H1 (cell line): ENCODE results near the gene CADPS. TPM values are rescaled to one million over a fixed set of nuclear protein-coding genes. Genes with fewer than 3 reads are reported as not detected.
A peak's percentile ranks its signal among the peaks of the same experiment; 100 is the strongest.

Source experiments
- CTCF ChIA-PET: fragments of 300-600 bp; sonication (Branson Sonifier 250); formaldehyde crosslinking; loops from one replicate; lab custom pipeline; 2021; ENCODE audit not compliant: partially characterized antibody; lab: Charles Lee
- POLR2A ChIA-PET: fragments of 300-600 bp; sonication (Branson Sonifier 250); formaldehyde crosslinking; loops from one replicate; lab custom pipeline; 2021; ENCODE audit warnings: inconsistent platforms; ENCODE audit not compliant: partially characterized antibody; lab: Charles Lee
- DNase-seq, 2 experiments: peaks; one replicate each; pipeline versions ENCODE4 v3.0.0 to v3.0.0-alpha.2; 2010 to 2022; ENCODE audit warnings: low spot score in 2 of 2, low read depth in 1 of 2, mixed read lengths in 1 of 2
- FAIRE-seq: peaks from 2 replicates; lab custom pipeline; 2011; peaks lifted over from hg19 to GRCh38; lab: Jason Lieb, UNC
- H2AFZ ChIP-seq: 2 replicates; pipeline ENCODE4 v1.8.1; 2012; ENCODE audit warnings: low read length, inconsistent platforms
- H2AK5ac ChIP-seq: 2 replicates; pipeline ENCODE4 v1.6.1; 2013; ENCODE audit warnings: low read depth, low read length
- H2BK120ac ChIP-seq: replicated peaks from 2 replicates; pipeline ENCODE3; 2013; ENCODE audit warnings: low read depth, low read length, inconsistent platforms
- H2BK12ac ChIP-seq: 2 replicates; pipeline ENCODE4 v1.6.1; 2013; ENCODE audit warnings: low read depth, low read length
- H2BK15ac ChIP-seq: 2 replicates; pipeline ENCODE4 v1.6.1; 2013; ENCODE audit warnings: low read length
- H2BK20ac ChIP-seq: 2 replicates; pipeline ENCODE4 v1.6.1; 2013; ENCODE audit warnings: low read length
- H2BK5ac ChIP-seq: 2 replicates; pipeline ENCODE4 v1.6.1; 2013; ENCODE audit warnings: low read depth, low read length
- H3K14ac ChIP-seq: 2 replicates; pipeline ENCODE4 v1.6.1; 2013; ENCODE audit warnings: inconsistent platforms; ENCODE audit not compliant: insufficient read length
- H3K18ac ChIP-seq: 2 replicates; pipeline ENCODE4 v1.6.1; 2013; ENCODE audit warnings: low read length; ENCODE audit errors: extremely low read depth
- H3K23ac ChIP-seq: 2 replicates; pipeline ENCODE4 v1.6.1; 2013; ENCODE audit warnings: inconsistent platforms; ENCODE audit not compliant: insufficient read length
- H3K23me2 ChIP-seq: 2 replicates; pipeline ENCODE4 v1.6.1; 2013; ENCODE audit warnings: low read depth, low read length
- H3K27ac ChIP-seq: 2 replicates; pipeline ENCODE4 v1.6.1; 2011; ENCODE audit warnings: low read depth, low read length, inconsistent platforms
- H3K27me3 ChIP-seq, 4 experiments: replicated peaks in 1 of 4; 1 replicate in 1 of 4; 2 replicates in 3 of 4; pipeline versions ENCODE4 v1.6.1 to v1.8.1; 2011 to 2013; ENCODE audit warnings: low read length in 3 of 4, mild to moderate bottlenecking in 3 of 4, inconsistent platforms in 2 of 4, mixed read lengths in 2 of 4, moderate library complexity in 1 of 4; ENCODE audit not compliant: control insufficient read depth in 3 of 4, insufficient read depth in 3 of 4; ENCODE audit errors: extremely low read depth in 1 of 4
- H3K36me3 ChIP-seq, 4 experiments: 2 replicates each; pipeline versions ENCODE4 v1.6.1 to v1.8.1; 2011 to 2013; ENCODE audit warnings: mild to moderate bottlenecking in 4 of 4, low read length in 3 of 4, moderate library complexity in 2 of 4, control low read depth in 1 of 4, inconsistent platforms in 1 of 4; ENCODE audit not compliant: insufficient read depth in 4 of 4, control insufficient read depth in 2 of 4
- H3K4ac ChIP-seq: replicated peaks from 2 replicates; pipeline ENCODE3; 2013; ENCODE audit warnings: low read length, low read depth, mixed read lengths, inconsistent platforms; ENCODE audit not compliant: insufficient read length
- H3K4me1 ChIP-seq, 4 experiments: replicated peaks in 1 of 4; 1 replicate in 1 of 4; 2 replicates in 3 of 4; pipeline versions ENCODE4 v1.6.1 to v1.8.1; 2011 to 2013; ENCODE audit warnings: low read length in 3 of 4, inconsistent platforms in 2 of 4, mixed read lengths in 1 of 4; ENCODE audit not compliant: insufficient read depth in 4 of 4, control insufficient read depth in 3 of 4
- H3K4me2 ChIP-seq, 2 experiments: 2 replicates each; pipeline versions ENCODE4 v1.6.1 to v1.8.1; 2011 to 2013; ENCODE audit warnings: low read depth in 2 of 2, low read length in 2 of 2, control low read depth in 1 of 2, inconsistent platforms in 1 of 2, mild to moderate bottlenecking in 1 of 2; ENCODE audit not compliant: insufficient read depth in 1 of 2
- H3K4me3 ChIP-seq, 4 experiments: fragments of 200-600, 300-600 bp in 1 of 4; sonication (generic), shearing (Covaris generic), sonication (Bioruptor Twin) in 1 of 4; 2 replicates each; pipeline versions ENCODE4 v1.5.1 to v1.8.1; 2011 to 2016; ENCODE audit warnings: low read length in 4 of 4, low read depth in 3 of 4, control low read depth in 2 of 4, inconsistent platforms in 2 of 4, mild to moderate bottlenecking in 2 of 4, mixed read lengths in 1 of 4, moderate library complexity in 1 of 4; ENCODE audit not compliant: insufficient read depth in 2 of 4; ENCODE audit errors: extremely low read depth in 1 of 4
- H3K56ac ChIP-seq: replicated peaks from 2 replicates; pipeline ENCODE3; 2013; ENCODE audit warnings: low read depth, mild to moderate bottlenecking, mixed read lengths, low read length, inconsistent platforms; ENCODE audit not compliant: insufficient read length
- H3K79me1 ChIP-seq: 2 replicates; pipeline ENCODE4 v1.6.1; 2013; ENCODE audit warnings: low read depth, low read length, control low read depth
- H3K79me2 ChIP-seq, 2 experiments: 2 replicates each; pipeline versions ENCODE4 v1.6.1 to v1.8.1; 2012 to 2013; ENCODE audit warnings: low read length in 2 of 2, mild to moderate bottlenecking in 2 of 2, inconsistent platforms in 1 of 2; ENCODE audit not compliant: insufficient read depth in 2 of 2, control insufficient read depth in 1 of 2
- H3K9ac ChIP-seq, 4 experiments: replicated peaks in 1 of 4; 1 replicate in 1 of 4; 2 replicates in 3 of 4; pipeline versions ENCODE4 v1.6.1 to v1.8.1; 2011 to 2013; ENCODE audit warnings: low read depth in 3 of 4, low read length in 3 of 4, control low read depth in 2 of 4, mild to moderate bottlenecking in 2 of 4, moderate library complexity in 2 of 4, inconsistent platforms in 1 of 4; ENCODE audit errors: extremely low read depth in 1 of 4
- H3K9me3 ChIP-seq, 2 experiments: 2 replicates each; pipeline versions ENCODE4 v1.6.1 to v1.8.1; 2012 to 2013; ENCODE audit warnings: mild to moderate bottlenecking in 2 of 2, moderate library complexity in 2 of 2, control low read depth in 1 of 2, inconsistent platforms in 1 of 2, low read depth in 1 of 2, low read length in 1 of 2, mixed read lengths in 1 of 2; ENCODE audit not compliant: insufficient read depth in 2 of 2
- H4K20me1 ChIP-seq, 2 experiments: replicated peaks in 1 of 2; 2 replicates each; pipeline versions ENCODE3 to v1.8.1; 2011 to 2013; ENCODE audit warnings: inconsistent platforms in 2 of 2, low read length in 2 of 2, mild to moderate bottlenecking in 1 of 2; ENCODE audit not compliant: insufficient read depth in 2 of 2, control insufficient read depth in 1 of 2
- H4K5ac ChIP-seq: 2 replicates; pipeline ENCODE4 v1.6.1; 2013; ENCODE audit warnings: low read length, low read depth, mixed read lengths, inconsistent platforms; ENCODE audit not compliant: insufficient read length
- H4K8ac ChIP-seq: 2 replicates; pipeline ENCODE4 v1.8.0; 2013; ENCODE audit warnings: mild to moderate bottlenecking, moderate library complexity, low read length, inconsistent platforms; ENCODE audit not compliant: insufficient read depth; ENCODE audit errors: extremely low read depth
- H4K91ac ChIP-seq: replicated peaks from 2 replicates; pipeline ENCODE3; 2013; ENCODE audit warnings: low read length, mixed read lengths, inconsistent platforms; ENCODE audit not compliant: insufficient read length
- POLR2AphosphoS5 ChIP-seq: IDR thresholded peaks from 2 replicates; pipeline ENCODE4 v1.6.1; 2011; ENCODE audit warnings: low read depth, low read length
- SRF ChIP-seq: IDR thresholded peaks from 2 replicates; pipeline ENCODE4 v1.6.1; 2011; ENCODE audit warnings: mild to moderate bottlenecking, low read depth, low read length, moderate library complexity
- WGBS, 2 experiments: shearing (Covaris generic) in 1 of 2; methylation state at CpG; one replicate each; pipeline versions ENCODE4 v1.1.6 to v1.1.7; 2013 to 2015; ENCODE audit warnings: low lambda C conversion rate in 2 of 2, mixed read lengths in 2 of 2, inconsistent platforms in 1 of 2, low coverage in 1 of 2, missing lambda C conversion rate in 1 of 2; ENCODE audit not compliant: insufficient replicate concordance in 2 of 2, insufficient coverage in 1 of 2, insufficient read length in 1 of 2; ENCODE audit errors: extremely low coverage in 1 of 2, missing lambda C conversion rate in 1 of 2; 5-methylcytosine and 5-hydroxymethylcytosine counted together
- polyA plus RNA-seq, 7 experiments: library from polyadenylated mRNA; depleted of rRNA in 3 of 7; stranded (reverse) in 5 of 7; unstranded in 2 of 7; fragments of >200 nt in 5 of 7; fragments of 200-250 nt in 2 of 7; gene quantifications; 1 replicate in 5 of 7; 2 replicates in 1 of 7; 4 replicates in 1 of 7; pipeline versions ENCODE4 v1.2.1 to v1.2.3, GENCODE V29; 2011 to 2013; ENCODE audit warnings: missing spikeins in 2 of 7, mixed read lengths in 2 of 7
- total RNA-seq: library from RNA; stranded (reverse); fragmentation: NEBNext Ultra II Directional; extraction: Animal tissue kit (Norgen Biotek cat#: 25700); gene quantifications from 2 replicates; pipeline ENCODE4 v1.2.1, GENCODE V29; 2021
- TF ChIP-seq, protein P1 (sequence below): IDR thresholded peaks from 2 replicates; pipeline ENCODE4 v1.6.1; 2011; ENCODE audit warnings: low read length, improper control_type of control experiment

CADPS gene
- total and polyA plus RNA-seq, 2 of the 8 experiments (the other 6 are each of a cell fraction or from before 2014, with no cell fraction given), result 7.1 to 10.2 TPM

DNA sequence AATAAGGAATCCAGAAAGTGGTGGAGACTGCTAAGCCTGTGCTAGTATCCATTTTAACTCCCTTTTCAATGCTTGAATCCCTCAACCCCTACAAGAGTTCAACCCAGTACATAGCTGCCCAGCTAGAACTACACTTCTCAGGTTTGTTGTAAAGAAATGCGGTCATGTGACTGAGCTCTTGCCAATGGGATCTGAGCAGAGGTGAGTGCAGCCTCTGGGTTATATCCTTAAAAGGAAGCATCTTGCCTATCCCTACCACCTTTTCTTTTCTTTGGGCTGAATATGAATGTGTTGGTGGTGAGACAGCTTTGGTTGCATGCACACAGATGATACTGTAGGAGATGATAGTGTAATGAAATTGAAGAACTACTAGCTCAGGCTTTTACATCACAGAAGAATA, 139.7 kb downstream of the CADPS start:
- no peak overlapping the region for H2BK20ac ChIP-seq
- no peaks in the 10 kb centered on the region for H3K27me3 ChIP-seq
- no peak overlapping the region for H3K56ac ChIP-seq
- no peak overlapping the region for H2BK5ac ChIP-seq
- no peak overlapping the region for H4K91ac ChIP-seq
- DNase-seq (no peak), FAIRE-seq (no peak)
- CTCF ChIA-PET, result interaction anchor here (0.9 to 1.1 kb wide), 2 partner anchors 67 to 492 kb away, joined by 3 to 4 read pairs; no protein-coding TSS in a partner anchor
- no peak overlapping the region for H3K4ac ChIP-seq
- H3K79me2 ChIP-seq, result no peaks in the 10 kb centered on the region
- no peak overlapping the region for H3K4me3 ChIP-seq
- no peak overlapping the region for H3K23ac ChIP-seq
- no peak overlapping the region for H4K5ac ChIP-seq
- H3K9ac ChIP-seq, result no peak overlapping the region
- no peak overlapping the region for H3K4me2 ChIP-seq
- no peak overlapping the region for H2AFZ ChIP-seq
- no peak overlapping the region for H2BK12ac ChIP-seq
- no peaks in the 10 kb centered on the region for H4K20me1 ChIP-seq
- POLR2A ChIA-PET, result interaction anchor here (0.9 kb wide), 1 partner anchor 12 kb away, joined by 3 read pairs; no protein-coding TSS in a partner anchor
- no peak overlapping the region for H2BK120ac ChIP-seq
- no peak overlapping the region for H3K27ac ChIP-seq
- H2BK15ac ChIP-seq, result no peak overlapping the region
- TF ChIP-seq POLR2AphosphoS5 (no peak), SRF (peak; percentile 56; the same call in 1 of the 2 replicates)
- TF ChIP-seq, protein P1, sequence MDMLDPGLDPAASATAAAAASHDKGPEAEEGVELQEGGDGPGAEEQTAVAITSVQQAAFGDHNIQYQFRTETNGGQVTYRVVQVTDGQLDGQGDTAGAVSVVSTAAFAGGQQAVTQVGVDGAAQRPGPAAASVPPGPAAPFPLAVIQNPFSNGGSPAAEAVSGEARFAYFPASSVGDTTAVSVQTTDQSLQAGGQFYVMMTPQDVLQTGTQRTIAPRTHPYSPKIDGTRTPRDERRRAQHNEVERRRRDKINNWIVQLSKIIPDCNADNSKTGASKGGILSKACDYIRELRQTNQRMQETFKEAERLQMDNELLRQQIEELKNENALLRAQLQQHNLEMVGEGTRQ, result peak; percentile 56
- H3K14ac ChIP-seq, result no peak overlapping the region
- H3K4me1 ChIP-seq, result no peaks in the 10 kb centered on the region
- H3K79me1 ChIP-seq, result no peaks in the 10 kb centered on the region
- no peaks in the 10 kb centered on the region for H3K36me3 ChIP-seq
- H3K9me3 ChIP-seq, result peaks cover 0 to 6% of the 10 kb centered on the region in 2 experiments; a peak in 1 of 4 replicates
- no peak overlapping the region for H3K18ac ChIP-seq
- no peak overlapping the region for H4K8ac ChIP-seq
- no peaks in the 10 kb centered on the region for H3K23me2 ChIP-seq
- H2AK5ac ChIP-seq, result no peak overlapping the region
- WGBS, 2 experiments, result 100% methylated on average over 1 of the region's 1 CpG; no CpG with 5 or more reads in 1 of the 2 experiments
